Measurements from ENCODE around the gene MAP4K4.
"Not testable (repeated sequence)": the region's sequence is repeated elsewhere in the genome, so short reads cannot be mapped to it uniquely, and the experiment has no call there.

MAP4K4 gene

DNA sequence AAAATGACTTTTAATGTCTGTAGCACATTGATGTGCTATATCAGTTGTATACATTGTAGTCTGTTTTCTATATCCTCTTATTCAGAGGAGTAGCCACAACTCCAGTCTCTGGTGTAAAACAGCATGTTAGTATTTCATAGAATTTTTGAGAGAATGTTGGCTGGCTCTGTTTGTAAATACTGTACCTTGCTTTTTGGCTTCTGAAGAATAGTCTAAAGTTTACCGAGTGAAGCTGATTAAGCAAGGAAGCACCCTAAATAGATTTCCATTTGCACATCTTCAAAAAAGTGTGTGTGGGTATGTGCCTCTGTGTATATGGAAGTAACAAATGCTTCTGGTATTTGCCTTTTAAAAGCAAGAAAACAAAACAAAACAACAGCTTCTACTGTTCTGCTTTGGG lies 50.5 kb downstream of the MAP4K4 start:
- H3K27me3 ChIP-seq (ENCODE audit: control insufficient read depth, insufficient read depth, low read length): no peaks in the 10 kb centered on the region
- peaks cover 54% of the 10 kb centered on the region for H3K4me1 ChIP-seq (ENCODE audit: control insufficient read depth, insufficient read depth, low read length)
- no peak overlapping the region for H3K27ac ChIP-seq (ENCODE audit: low read depth, low read length)
- no peak overlapping the region for H3K4me3 ChIP-seq (ENCODE audit: low read depth, low read length)
- no peaks in the 10 kb centered on the region for H3K36me3 ChIP-seq (ENCODE audit: control insufficient read depth, insufficient read depth, low read length)
- no peaks in the 10 kb centered on the region for H3K9me3 ChIP-seq (ENCODE audit: control insufficient read depth, insufficient read depth, low read depth, low read length)
- no peak overlapping the region for H3K9ac ChIP-seq (ENCODE audit: low read length)

DNA sequence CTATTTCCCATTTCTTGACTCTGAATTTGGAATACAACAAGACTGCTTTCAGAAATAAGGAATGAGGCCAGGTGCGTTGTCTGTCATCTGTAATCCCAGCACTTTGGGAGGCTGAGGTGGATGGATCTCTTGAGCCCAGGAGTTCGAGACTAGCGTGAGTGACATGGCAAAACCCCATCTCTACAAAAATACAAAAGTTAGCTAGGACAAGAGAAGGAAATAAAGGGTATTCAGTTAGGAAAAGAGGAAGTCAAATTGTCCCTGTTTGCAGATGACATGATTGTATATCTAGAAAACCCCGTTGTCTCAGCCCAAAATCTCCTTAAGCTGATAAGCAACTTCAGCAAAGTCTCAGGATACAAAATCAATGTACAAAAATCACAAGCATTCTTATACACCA lies 51.0 kb downstream of the MAP4K4 start:
- not testable (repeated sequence) for H3K9me3 ChIP-seq (ENCODE audit: control insufficient read depth, insufficient read depth, low read depth, low read length); H3K9ac ChIP-seq (ENCODE audit: low read length); H3K27ac ChIP-seq (ENCODE audit: low read depth, low read length); H3K27me3 ChIP-seq (ENCODE audit: control insufficient read depth, insufficient read depth, low read length); H3K4me3 ChIP-seq (ENCODE audit: low read depth, low read length); H3K36me3 ChIP-seq (ENCODE audit: control insufficient read depth, insufficient read depth, low read length)
- peaks cover 54% of the 10 kb centered on the region for H3K4me1 ChIP-seq (ENCODE audit: control insufficient read depth, insufficient read depth, low read length)

GRCh38 chr2:101750688-101751087 lies 53.2 kb downstream of the MAP4K4 start:
- no peaks in the 10 kb centered on the region for H3K36me3 ChIP-seq (ENCODE audit: control insufficient read depth, insufficient read depth, low read length)
- H3K4me3 ChIP-seq (ENCODE audit: low read depth, low read length): no peak overlapping the region
- no peaks in the 10 kb centered on the region for H3K9me3 ChIP-seq (ENCODE audit: control insufficient read depth, insufficient read depth, low read depth, low read length)
- H3K9ac ChIP-seq (ENCODE audit: low read length): no peak overlapping the region
- H3K4me1 ChIP-seq (ENCODE audit: control insufficient read depth, insufficient read depth, low read length): peaks cover 48% of the 10 kb centered on the region
- H3K27ac ChIP-seq (ENCODE audit: low read depth, low read length): no peak overlapping the region
- no peaks in the 10 kb centered on the region for H3K27me3 ChIP-seq (ENCODE audit: control insufficient read depth, insufficient read depth, low read length)

DNA sequence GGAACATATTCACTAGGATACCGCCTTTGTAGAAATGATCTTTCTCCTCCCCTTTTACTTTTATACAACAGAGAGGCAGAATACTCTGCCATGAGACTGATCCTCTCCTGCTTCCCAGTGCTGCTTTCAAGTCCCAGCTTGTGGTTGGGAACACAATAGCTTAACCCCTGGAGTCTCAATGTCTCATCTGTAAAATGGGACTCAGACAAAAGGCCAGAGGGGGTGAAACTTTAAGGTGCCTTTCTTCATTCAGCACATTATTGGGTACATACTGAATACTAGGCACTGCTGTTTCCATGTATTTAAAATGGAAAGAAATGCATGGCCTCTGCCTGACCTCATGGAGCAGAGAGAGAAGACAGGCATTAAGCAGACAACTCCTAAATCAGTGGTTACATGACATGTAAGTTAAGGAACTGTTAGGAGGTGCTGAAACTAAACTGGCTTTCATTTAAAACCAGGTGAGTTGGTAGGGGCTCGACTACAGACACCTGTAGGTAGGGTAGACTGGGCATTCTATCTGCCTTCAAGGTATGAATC lies 53.8 kb downstream of the MAP4K4 start:
- Histone ChIP-seq H3K4me1 (ENCODE audit: control insufficient read depth, insufficient read depth, low read length) (peaks cover 44% of the 10 kb centered on the region), H3K9me3 (ENCODE audit: control insufficient read depth, insufficient read depth, low read depth, low read length) (no peaks in the 10 kb centered on the region; the same call in 1 of the 2 replicates), H3K27ac (ENCODE audit: low read depth, low read length) (no peak overlapping the region), H3K9ac (ENCODE audit: low read length) (no peak overlapping the region), H3K4me3 (ENCODE audit: low read depth, low read length) (no peak overlapping the region), H3K36me3 (ENCODE audit: control insufficient read depth, insufficient read depth, low read length) (no peaks in the 10 kb centered on the region), H3K27me3 (ENCODE audit: control insufficient read depth, insufficient read depth, low read length) (no peaks in the 10 kb centered on the region)

GRCh38 chr2:101751875-101752619 lies 54.5 kb downstream of the MAP4K4 start:
- no peaks in the 10 kb centered on the region for H3K27me3 ChIP-seq (ENCODE audit: control insufficient read depth, insufficient read depth, low read length)
- no peaks in the 10 kb centered on the region; the same call in 1 of the 2 replicates for H3K9me3 ChIP-seq (ENCODE audit: control insufficient read depth, insufficient read depth, low read depth, low read length)
- peaks cover 40% of the 10 kb centered on the region for H3K4me1 ChIP-seq (ENCODE audit: control insufficient read depth, insufficient read depth, low read length)
- H3K36me3 ChIP-seq (ENCODE audit: control insufficient read depth, insufficient read depth, low read length): no peaks in the 10 kb centered on the region
- H3K4me3 ChIP-seq (ENCODE audit: low read depth, low read length): no peak overlapping the region
- no peak overlapping the region for H3K9ac ChIP-seq (ENCODE audit: low read length)
- no peak overlapping the region for H3K27ac ChIP-seq (ENCODE audit: low read depth, low read length)

DNA sequence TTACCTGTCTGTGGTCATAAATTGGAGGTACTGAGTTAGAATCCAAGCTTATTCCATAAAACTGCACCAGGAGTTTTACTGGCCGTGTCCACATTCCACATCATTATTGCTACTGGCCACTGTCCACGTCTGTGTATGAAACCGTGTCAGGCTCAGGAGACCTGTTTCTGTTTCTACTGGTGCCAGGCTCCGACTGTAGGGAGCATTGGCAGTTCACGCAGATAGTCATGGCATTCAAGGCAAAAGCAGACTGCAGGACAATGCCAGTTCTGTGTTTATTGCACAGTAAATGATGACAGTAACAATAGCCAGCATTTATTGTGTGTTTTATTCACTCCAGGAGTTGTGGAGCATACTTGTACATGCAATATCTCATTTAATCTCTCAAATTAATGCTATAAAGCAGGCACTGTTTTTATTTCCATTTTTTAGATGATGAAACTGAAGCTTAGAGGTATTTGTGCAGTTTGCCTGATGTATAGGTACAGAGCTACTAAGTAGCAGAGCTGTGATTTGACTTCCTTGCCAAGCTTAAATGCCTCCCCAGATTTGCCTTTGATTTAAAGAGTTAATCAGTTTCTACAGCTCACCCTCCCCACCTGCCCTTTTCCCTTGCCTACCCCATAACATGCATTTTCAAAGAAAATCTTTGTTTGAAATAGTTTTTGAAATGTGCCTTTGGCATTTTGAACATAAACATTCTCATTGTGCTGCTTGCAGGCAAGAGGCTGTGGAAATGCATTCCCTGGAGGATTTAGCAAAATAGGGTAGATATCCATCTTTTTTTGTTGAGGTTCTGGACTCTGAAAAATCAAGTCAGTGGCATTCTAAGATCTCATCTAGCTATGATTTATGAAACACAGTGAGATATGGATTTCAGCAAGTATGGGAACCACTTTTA lies 55.5 kb downstream of the MAP4K4 start:
- H3K27ac ChIP-seq (ENCODE audit: low read depth, low read length): no peak overlapping the region
- peaks cover 40% of the 10 kb centered on the region for H3K4me1 ChIP-seq (ENCODE audit: control insufficient read depth, insufficient read depth, low read length)

GRCh38 chr2:101753720-101754490 lies 56.4 kb downstream of the MAP4K4 start:
- Histone ChIP-seq H3K4me3 (ENCODE audit: low read depth, low read length) (no peak overlapping the region), H3K4me1 (ENCODE audit: control insufficient read depth, insufficient read depth, low read length) (peaks cover 40% of the 10 kb centered on the region), H3K9me3 (ENCODE audit: control insufficient read depth, insufficient read depth, low read depth, low read length) (no peaks in the 10 kb centered on the region; the same call in 1 of the 2 replicates), H3K27ac (ENCODE audit: low read depth, low read length) (no peak overlapping the region), H3K9ac (ENCODE audit: low read length) (no peak overlapping the region), H3K27me3 (ENCODE audit: control insufficient read depth, insufficient read depth, low read length) (no peaks in the 10 kb centered on the region), H3K36me3 (ENCODE audit: control insufficient read depth, insufficient read depth, low read length) (no peaks in the 10 kb centered on the region)

More for the DNA sequence above, 55.5 kb downstream of the MAP4K4 start:
- H3K27me3 ChIP-seq (ENCODE audit: control insufficient read depth, insufficient read depth, low read length): no peaks in the 10 kb centered on the region
- H3K4me3 ChIP-seq (ENCODE audit: low read depth, low read length): no peak overlapping the region
- no peaks in the 10 kb centered on the region for H3K36me3 ChIP-seq (ENCODE audit: control insufficient read depth, insufficient read depth, low read length)
- no peaks in the 10 kb centered on the region; the same call in 1 of the 2 replicates for H3K9me3 ChIP-seq (ENCODE audit: control insufficient read depth, insufficient read depth, low read depth, low read length)
- no peak overlapping the region for H3K9ac ChIP-seq (ENCODE audit: low read length)

GRCh38 chr2:101754618-101755017 lies 57.1 kb downstream of the MAP4K4 start:
- no peak overlapping the region for H3K4me3 ChIP-seq (ENCODE audit: low read depth, low read length)
- H3K27ac ChIP-seq (ENCODE audit: low read depth, low read length): no peak overlapping the region
- H3K9ac ChIP-seq (ENCODE audit: low read length): no peak overlapping the region
- no peaks in the 10 kb centered on the region for H3K36me3 ChIP-seq (ENCODE audit: control insufficient read depth, insufficient read depth, low read length)
- H3K4me1 ChIP-seq (ENCODE audit: control insufficient read depth, insufficient read depth, low read length): peaks cover 40% of the 10 kb centered on the region
- H3K27me3 ChIP-seq (ENCODE audit: control insufficient read depth, insufficient read depth, low read length): no peaks in the 10 kb centered on the region
- no peaks in the 10 kb centered on the region; the same call in 1 of the 2 replicates for H3K9me3 ChIP-seq (ENCODE audit: control insufficient read depth, insufficient read depth, low read depth, low read length)

DNA sequence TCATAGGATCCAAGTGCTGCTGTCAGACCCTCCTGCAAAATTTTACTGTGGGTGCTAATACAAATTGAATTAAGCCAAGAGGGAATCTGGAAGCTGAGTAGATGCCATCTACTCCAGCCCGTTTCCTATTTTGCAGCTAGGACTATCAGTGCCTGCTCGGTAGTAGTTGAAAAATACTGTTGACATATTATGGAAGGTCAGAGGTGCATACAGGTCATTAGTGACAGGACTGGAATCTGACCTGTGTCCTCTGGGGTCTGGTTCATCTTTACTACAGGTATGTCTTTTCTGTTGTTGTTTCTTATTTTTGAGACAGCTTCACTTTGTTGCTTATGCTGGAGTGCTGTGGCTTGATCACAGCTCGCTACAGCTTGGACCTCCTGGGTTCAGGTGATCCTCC lies 58.8 kb downstream of the MAP4K4 start:
- no peaks in the 10 kb centered on the region for H3K36me3 ChIP-seq (ENCODE audit: control insufficient read depth, insufficient read depth, low read length)
- H3K27ac ChIP-seq (ENCODE audit: low read depth, low read length): no peak overlapping the region
- H3K9ac ChIP-seq (ENCODE audit: low read length): no peak overlapping the region
- no peaks in the 10 kb centered on the region; the same call in 1 of the 2 replicates for H3K9me3 ChIP-seq (ENCODE audit: control insufficient read depth, insufficient read depth, low read depth, low read length)
- H3K4me1 ChIP-seq (ENCODE audit: control insufficient read depth, insufficient read depth, low read length): peaks cover 33% of the 10 kb centered on the region
- H3K27me3 ChIP-seq (ENCODE audit: control insufficient read depth, insufficient read depth, low read length): no peaks in the 10 kb centered on the region
- H3K4me3 ChIP-seq (ENCODE audit: low read depth, low read length): no peak overlapping the region

- no peaks in the 10 kb centered on the region for H3K27me3 ChIP-seq (ENCODE audit: control insufficient read depth, insufficient read depth, low read length)
- H3K9ac ChIP-seq (ENCODE audit: low read length): no peak overlapping the region
- peaks cover 27% of the 10 kb centered on the region for H3K4me1 ChIP-seq (ENCODE audit: control insufficient read depth, insufficient read depth, low read length)
- H3K27ac ChIP-seq (ENCODE audit: low read depth, low read length): no peak overlapping the region
- H3K36me3 ChIP-seq (ENCODE audit: control insufficient read depth, insufficient read depth, low read length): no peaks in the 10 kb centered on the region
- H3K4me3 ChIP-seq (ENCODE audit: low read depth, low read length): no peak overlapping the region
- H3K9me3 ChIP-seq (ENCODE audit: control insufficient read depth, insufficient read depth, low read depth, low read length): no peaks in the 10 kb centered on the region; the same call in 1 of the 2 replicates
Measured at GRCh38 chr2:101758001-101758400, 60.5 kb downstream of the MAP4K4 start.

Data from HUES6 (cell line).